WTC11 (cell line): ENCODE data around the gene WFDC6.

ENCODE experiments used
- CREB1 ChIP-seq: sonication (generic); formaldehyde crosslinking; IDR thresholded peaks from 2 replicates; pipeline ENCODE4 v1.8.0; 2023; ENCODE audit warnings: mild to moderate bottlenecking, missing genetic modification reagents
- CTCF ChIP-seq: fragments of 200-600 bp; IDR thresholded peaks from 2 replicates; pipeline ENCODE4 v1.8.0; 2022; ENCODE audit warnings: antibody characterized with exemption
- ELF4 ChIP-seq: sonication (generic); formaldehyde crosslinking; IDR thresholded peaks from 2 replicates; pipeline ENCODE4 v1.8.1; 2022; ENCODE audit warnings: low read depth, mild to moderate bottlenecking, moderate library complexity, missing genetic modification reagents
- FOXJ3 ChIP-seq: sonication (generic); formaldehyde crosslinking; IDR thresholded peaks from 2 replicates; pipeline ENCODE4 v1.9.0; 2021; ENCODE audit warnings: missing genetic modification reagents, mild to moderate bottlenecking, borderline replicate concordance
- MAX ChIP-seq: sonication (generic); formaldehyde crosslinking; IDR thresholded peaks from 2 replicates; pipeline ENCODE4 v1.8.0; 2022; ENCODE audit warnings: mild to moderate bottlenecking, missing genetic modification reagents
- MYBL2 ChIP-seq: sonication (generic); formaldehyde crosslinking; IDR thresholded peaks from 2 replicates; pipeline ENCODE4 v1.8.1; 2023; ENCODE audit warnings: mild to moderate bottlenecking, moderate library complexity, missing genetic modification reagents
- NR1H2 ChIP-seq: sonication (generic); formaldehyde crosslinking; IDR thresholded peaks from 2 replicates; pipeline ENCODE4 v1.9.0; 2021; ENCODE audit warnings: mild to moderate bottlenecking, moderate library complexity, missing genetic modification reagents
- SMAD3 ChIP-seq: sonication (generic); formaldehyde crosslinking; IDR thresholded peaks from 2 replicates; pipeline ENCODE4 v1.8.0; 2022; ENCODE audit warnings: missing genetic modification reagents, mild to moderate bottlenecking, borderline replicate concordance
- ZNF317 ChIP-seq: sonication (generic); formaldehyde crosslinking; IDR thresholded peaks from 2 replicates; pipeline ENCODE4 v1.8.1; 2023; ENCODE audit warnings: low read depth, mild to moderate bottlenecking, moderate library complexity, missing genetic modification reagents, borderline replicate concordance
- TF ChIP-seq, protein P1 (sequence below): sonication (generic); formaldehyde crosslinking; IDR thresholded peaks from 2 replicates; pipeline ENCODE4 v1.8.1; 2022; ENCODE audit warnings: missing genetic modification reagents, borderline replicate concordance
- TF ChIP-seq, protein P2 (sequence below): sonication (generic); formaldehyde crosslinking; IDR thresholded peaks from 2 replicates; pipeline ENCODE4 v1.8.1; 2023; ENCODE audit warnings: mild to moderate bottlenecking, missing genetic modification reagents, borderline replicate concordance
- TF ChIP-seq, protein P3 (sequence below): sonication (generic); formaldehyde crosslinking; IDR thresholded peaks from 2 replicates; pipeline ENCODE4 v1.8.0; 2022; ENCODE audit warnings: missing genetic modification reagents
- TF ChIP-seq, protein P4 (sequence below): sonication (generic); formaldehyde crosslinking; conservative IDR thresholded peaks from 2 replicates; pipeline ENCODE4 v1.8.1; 2023; ENCODE audit warnings: mild to moderate bottlenecking, low read depth, missing genetic modification reagents, moderate library complexity

DNA sequence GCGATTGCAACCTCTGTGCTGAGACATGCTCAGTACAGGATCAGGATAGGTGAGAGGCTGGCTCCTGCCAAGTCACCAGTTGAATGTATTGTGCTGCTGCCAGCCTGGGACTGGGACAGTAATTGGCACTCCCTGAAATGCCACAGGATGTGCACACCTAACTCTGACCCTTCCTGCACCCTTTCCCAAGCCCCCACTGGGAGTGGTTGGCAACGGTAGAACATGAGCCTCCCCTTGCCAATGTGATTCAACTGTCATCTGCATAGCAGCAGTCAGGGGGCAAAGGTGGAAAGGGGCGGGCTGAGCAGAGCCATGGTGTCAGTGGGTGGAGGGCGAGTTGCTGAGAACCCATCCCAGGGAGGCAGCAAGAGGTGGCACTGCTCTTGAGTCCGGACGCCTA is 39.3 kb downstream of the WFDC6 start:
- TF ChIP-seq MYBL2 (CRISPR knock-in tag) = no peak
- no peak for TF ChIP-seq CTCF
- TF ChIP-seq, protein P1, sequence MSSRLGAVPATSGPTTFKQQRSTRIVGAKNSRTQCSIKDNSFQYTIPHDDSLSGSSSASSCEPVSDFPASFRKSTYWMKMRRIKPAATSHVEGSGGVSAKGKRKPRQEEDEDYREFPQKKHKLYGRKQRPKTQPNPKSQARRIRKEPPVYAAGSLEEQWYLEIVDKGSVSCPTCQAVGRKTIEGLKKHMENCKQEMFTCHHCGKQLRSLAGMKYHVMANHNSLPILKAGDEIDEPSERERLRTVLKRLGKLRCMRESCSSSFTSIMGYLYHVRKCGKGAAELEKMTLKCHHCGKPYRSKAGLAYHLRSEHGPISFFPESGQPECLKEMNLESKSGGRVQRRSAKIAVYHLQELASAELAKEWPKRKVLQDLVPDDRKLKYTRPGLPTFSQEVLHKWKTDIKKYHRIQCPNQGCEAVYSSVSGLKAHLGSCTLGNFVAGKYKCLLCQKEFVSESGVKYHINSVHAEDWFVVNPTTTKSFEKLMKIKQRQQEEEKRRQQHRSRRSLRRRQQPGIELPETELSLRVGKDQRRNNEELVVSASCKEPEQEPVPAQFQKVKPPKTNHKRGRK (CRISPR knock-in tag) = no peak
- TF ChIP-seq, protein P2, sequence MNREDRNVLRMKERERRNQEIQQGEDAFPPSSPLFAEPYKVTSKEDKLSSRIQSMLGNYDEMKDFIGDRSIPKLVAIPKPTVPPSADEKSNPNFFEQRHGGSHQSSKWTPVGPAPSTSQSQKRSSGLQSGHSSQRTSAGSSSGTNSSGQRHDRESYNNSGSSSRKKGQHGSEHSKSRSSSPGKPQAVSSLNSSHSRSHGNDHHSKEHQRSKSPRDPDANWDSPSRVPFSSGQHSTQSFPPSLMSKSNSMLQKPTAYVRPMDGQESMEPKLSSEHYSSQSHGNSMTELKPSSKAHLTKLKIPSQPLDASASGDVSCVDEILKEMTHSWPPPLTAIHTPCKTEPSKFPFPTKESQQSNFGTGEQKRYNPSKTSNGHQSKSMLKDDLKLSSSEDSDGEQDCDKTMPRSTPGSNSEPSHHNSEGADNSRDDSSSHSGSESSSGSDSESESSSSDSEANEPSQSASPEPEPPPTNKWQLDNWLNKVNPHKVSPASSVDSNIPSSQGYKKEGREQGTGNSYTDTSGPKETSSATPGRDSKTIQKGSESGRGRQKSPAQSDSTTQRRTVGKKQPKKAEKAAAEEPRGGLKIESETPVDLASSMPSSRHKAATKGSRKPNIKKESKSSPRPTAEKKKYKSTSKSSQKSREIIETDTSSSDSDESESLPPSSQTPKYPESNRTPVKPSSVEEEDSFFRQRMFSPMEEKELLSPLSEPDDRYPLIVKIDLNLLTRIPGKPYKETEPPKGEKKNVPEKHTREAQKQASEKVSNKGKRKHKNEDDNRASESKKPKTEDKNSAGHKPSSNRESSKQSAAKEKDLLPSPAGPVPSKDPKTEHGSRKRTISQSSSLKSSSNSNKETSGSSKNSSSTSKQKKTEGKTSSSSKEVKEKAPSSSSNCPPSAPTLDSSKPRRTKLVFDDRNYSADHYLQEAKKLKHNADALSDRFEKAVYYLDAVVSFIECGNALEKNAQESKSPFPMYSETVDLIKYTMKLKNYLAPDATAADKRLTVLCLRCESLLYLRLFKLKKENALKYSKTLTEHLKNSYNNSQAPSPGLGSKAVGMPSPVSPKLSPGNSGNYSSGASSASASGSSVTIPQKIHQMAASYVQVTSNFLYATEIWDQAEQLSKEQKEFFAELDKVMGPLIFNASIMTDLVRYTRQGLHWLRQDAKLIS (CRISPR knock-in tag) = no peak
- TF ChIP-seq, protein P3, sequence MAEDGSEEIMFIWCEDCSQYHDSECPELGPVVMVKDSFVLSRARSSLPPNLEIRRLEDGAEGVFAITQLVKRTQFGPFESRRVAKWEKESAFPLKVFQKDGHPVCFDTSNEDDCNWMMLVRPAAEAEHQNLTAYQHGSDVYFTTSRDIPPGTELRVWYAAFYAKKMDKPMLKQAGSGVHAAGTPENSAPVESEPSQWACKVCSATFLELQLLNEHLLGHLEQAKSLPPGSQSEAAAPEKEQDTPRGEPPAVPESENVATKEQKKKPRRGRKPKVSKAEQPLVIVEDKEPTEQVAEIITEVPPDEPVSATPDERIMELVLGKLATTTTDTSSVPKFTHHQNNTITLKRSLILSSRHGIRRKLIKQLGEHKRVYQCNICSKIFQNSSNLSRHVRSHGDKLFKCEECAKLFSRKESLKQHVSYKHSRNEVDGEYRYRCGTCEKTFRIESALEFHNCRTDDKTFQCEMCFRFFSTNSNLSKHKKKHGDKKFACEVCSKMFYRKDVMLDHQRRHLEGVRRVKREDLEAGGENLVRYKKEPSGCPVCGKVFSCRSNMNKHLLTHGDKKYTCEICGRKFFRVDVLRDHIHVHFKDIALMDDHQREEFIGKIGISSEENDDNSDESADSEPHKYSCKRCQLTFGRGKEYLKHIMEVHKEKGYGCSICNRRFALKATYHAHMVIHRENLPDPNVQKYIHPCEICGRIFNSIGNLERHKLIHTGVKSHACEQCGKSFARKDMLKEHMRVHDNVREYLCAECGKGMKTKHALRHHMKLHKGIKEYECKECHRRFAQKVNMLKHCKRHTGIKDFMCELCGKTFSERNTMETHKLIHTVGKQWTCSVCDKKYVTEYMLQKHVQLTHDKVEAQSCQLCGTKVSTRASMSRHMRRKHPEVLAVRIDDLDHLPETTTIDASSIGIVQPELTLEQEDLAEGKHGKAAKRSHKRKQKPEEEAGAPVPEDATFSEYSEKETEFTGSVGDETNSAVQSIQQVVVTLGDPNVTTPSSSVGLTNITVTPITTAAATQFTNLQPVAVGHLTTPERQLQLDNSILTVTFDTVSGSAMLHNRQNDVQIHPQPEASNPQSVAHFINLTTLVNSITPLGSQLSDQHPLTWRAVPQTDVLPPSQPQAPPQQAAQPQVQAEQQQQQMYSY = no peak
- TF ChIP-seq MAX = no peak
- no peak for TF ChIP-seq ZNF317 (CRISPR knock-in tag)
- no peak for TF ChIP-seq CREB1 (CRISPR knock-in tag)
- TF ChIP-seq FOXJ3 (CRISPR knock-in tag) = no peak
- TF ChIP-seq, protein P4, sequence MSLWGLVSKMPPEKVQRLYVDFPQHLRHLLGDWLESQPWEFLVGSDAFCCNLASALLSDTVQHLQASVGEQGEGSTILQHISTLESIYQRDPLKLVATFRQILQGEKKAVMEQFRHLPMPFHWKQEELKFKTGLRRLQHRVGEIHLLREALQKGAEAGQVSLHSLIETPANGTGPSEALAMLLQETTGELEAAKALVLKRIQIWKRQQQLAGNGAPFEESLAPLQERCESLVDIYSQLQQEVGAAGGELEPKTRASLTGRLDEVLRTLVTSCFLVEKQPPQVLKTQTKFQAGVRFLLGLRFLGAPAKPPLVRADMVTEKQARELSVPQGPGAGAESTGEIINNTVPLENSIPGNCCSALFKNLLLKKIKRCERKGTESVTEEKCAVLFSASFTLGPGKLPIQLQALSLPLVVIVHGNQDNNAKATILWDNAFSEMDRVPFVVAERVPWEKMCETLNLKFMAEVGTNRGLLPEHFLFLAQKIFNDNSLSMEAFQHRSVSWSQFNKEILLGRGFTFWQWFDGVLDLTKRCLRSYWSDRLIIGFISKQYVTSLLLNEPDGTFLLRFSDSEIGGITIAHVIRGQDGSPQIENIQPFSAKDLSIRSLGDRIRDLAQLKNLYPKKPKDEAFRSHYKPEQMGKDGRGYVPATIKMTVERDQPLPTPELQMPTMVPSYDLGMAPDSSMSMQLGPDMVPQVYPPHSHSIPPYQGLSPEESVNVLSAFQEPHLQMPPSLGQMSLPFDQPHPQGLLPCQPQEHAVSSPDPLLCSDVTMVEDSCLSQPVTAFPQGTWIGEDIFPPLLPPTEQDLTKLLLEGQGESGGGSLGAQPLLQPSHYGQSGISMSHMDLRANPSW = no peak
- TF ChIP-seq ELF4 (CRISPR knock-in tag) = no peak
- TF ChIP-seq SMAD3 (CRISPR knock-in tag) = no peak
- no peak for TF ChIP-seq NR1H2
